GM10248 (cell line): ENCODE measurements around the gene SEMA3A.

Experiments used
- CTCF ChIA-PET: fragments of 300-600 bp; sonication (Branson Sonifier 250); formaldehyde crosslinking; extraction: SDS; loops from one replicate; lab custom pipeline; 2021; ENCODE audit warnings: antibody characterized with exemption; lab: Yijun Ruan, JAX
- POLR2A ChIA-PET: fragments of 350-650 bp; sonication (Branson Sonifier 250); formaldehyde crosslinking; extraction: SDS; loops from one replicate; lab custom pipeline; 2020; ENCODE audit warnings: antibody characterized with exemption; lab: Yijun Ruan, JAX
- DNase-seq: peaks from one replicate; pipeline ENCODE4 v3.0.0; 2012; ENCODE audit errors: extremely low spot score
- CTCF ChIP-seq: IDR thresholded peaks from 2 replicates; pipeline ENCODE4 v1.5.1; 2012; ENCODE audit warnings: mild to moderate bottlenecking, low read depth; ENCODE audit errors: extremely low read depth, missing control alignments, control extremely low read depth

Gene SEMA3A

DNA sequence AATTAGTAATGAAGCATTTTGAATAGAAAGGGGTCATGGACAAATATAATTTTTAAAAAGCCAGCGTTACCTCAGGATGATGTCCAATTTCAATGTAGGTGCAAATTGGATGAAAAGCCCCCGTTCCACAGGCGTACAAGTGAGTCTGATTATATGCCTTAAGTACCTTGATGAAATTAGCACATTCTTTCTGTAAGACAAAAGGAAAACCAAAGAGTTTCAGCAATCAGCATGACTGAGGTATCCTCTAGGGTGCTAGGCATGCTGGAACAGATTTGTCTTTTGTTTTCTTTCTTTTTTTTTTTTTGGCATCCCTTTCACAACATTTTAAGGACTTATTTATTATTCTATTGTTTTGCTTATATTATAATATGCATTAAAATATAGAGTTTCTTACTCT, 84.2 kb downstream of the SEMA3A start:
- POLR2A ChIA-PET, result no interaction called here
- DNase-seq, result no peak
- CTCF ChIA-PET, result no interaction called here
- TF ChIP-seq CTCF, result no peak

DNA sequence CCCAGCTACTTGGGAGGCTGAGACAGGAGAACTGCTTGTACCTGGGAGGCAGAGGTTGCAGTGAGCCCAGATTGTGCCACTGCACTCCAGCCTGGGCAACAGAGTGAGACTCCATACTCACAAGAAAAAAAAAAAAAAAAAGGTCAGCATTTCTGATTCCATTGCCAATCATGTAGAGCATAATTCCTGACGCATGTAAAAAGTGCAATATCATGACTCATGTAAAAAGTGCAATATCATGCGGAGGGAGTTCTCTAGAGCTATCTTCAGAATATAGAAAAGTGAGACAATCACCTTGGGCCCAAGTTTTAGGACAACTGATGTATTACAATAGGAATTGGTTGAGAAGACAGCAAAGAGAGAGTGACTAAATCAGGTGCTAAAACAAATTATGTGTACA, 85.8 kb downstream of the SEMA3A start:
- POLR2A ChIA-PET, result no interaction called here
- no peak for TF ChIP-seq CTCF
- CTCF ChIA-PET, result interaction anchor here (1.2 kb wide), 1 partner anchor 22 kb away, joined by 3 read pairs; no protein-coding TSS in a partner anchor
- DNase-seq, result no peak

GRCh38 chr7:84108119-84108518, 86.5 kb downstream of the SEMA3A start:
- CTCF ChIA-PET, result interaction anchor here (0.9 to 1.2 kb wide), 2 partner anchors 10 to 21 kb away, joined by 3 read pairs; no protein-coding TSS in a partner anchor
- no peak for DNase-seq
- TF ChIP-seq CTCF, result no peak
- POLR2A ChIA-PET, result no interaction called here

- POLR2A ChIA-PET, result no interaction called here
- no peak for DNase-seq
- TF ChIP-seq CTCF, result no peak
- CTCF ChIA-PET, result interaction anchor here (0.9 kb wide), 1 partner anchor 11 kb away, joined by 3 read pairs; no protein-coding TSS in a partner anchor
Observed at GRCh38 chr7:84107259-84107658, 87.3 kb downstream of the SEMA3A start.

GRCh38 chr7:84106291-84106690, 88.3 kb downstream of the SEMA3A start:
- no peak for DNase-seq
- POLR2A ChIA-PET, result no interaction called here
- CTCF ChIA-PET, result no interaction called here
- no peak for TF ChIP-seq CTCF

GRCh38 chr7:84105586-84105985, 89.0 kb downstream of the SEMA3A start:
- DNase-seq, result no peak
- TF ChIP-seq CTCF, result no peak
- POLR2A ChIA-PET, result no interaction called here
- CTCF ChIA-PET, result no interaction called here

DNA sequence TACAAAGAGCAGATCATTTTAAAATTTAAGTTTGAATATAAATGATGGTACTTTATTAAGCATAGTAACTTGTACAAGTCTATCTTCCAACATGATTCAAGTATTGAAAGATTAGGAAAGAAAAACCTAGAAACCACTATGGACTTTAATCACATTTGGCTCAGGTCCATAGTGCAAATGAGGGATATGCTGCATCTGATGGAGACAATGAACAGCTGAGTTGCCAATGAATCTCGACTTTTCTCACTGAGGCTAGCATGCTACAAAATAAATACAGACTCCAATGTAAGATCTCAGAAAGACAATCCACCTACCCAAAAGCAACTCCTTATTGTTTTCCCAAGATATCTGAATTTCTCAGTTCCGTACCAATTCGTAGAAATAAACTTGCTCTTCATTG, 89.8 kb downstream of the SEMA3A start:
- ChIA-PET CTCF (no interaction called here), POLR2A (no interaction called here)
- no peak for DNase-seq
- TF ChIP-seq CTCF, result no peak
